Measurements from ENCODE around the gene BTBD2. TPM values are rescaled to one million over a fixed set of nuclear protein-coding genes. Genes with fewer than 3 reads are reported as not detected.

BTBD2 gene
- total RNA-seq, 3 donors from 2014 or later: 52.0 to 67.2 (median 54.4) TPM

- Histone ChIP-seq H3K4me3 (peak overlapping the region; percentile 95 to 97 (median 97)), H3K36me3 (no peaks in the 10 kb centered on the region), H3K27ac (peak overlapping the region; percentile 98), H3K4me1 (peaks cover 45 to 52% of the 10 kb centered on the region in 2 donors), H3K27me3 (no peaks in the 10 kb centered on the region), H3K9me3 (no peaks in the 10 kb centered on the region)
- no peak for DNase-seq (ENCODE audit: low spot score in 2 of 2)
- intact Hi-C loops (cut with DNase I; ENCODE audit: low total_unique reads): no loop called here
- TF ChIP-seq POLR2A (IDR thresholded peaks at IDR 0.05) (no peak), POLR2AphosphoS5 (IDR thresholded peaks at IDR 0.05) (no peak), CTCF (IDR thresholded peaks at IDR 0.05) (no peak)
These were observed 35.0 kb upstream of the BTBD2 start for GRCh38 chr19:2050349-2050990.

GRCh38 chr19:2049741-2050348, 34.3 kb upstream of the BTBD2 start:
- Histone ChIP-seq H3K4me1 (peaks cover 48 to 58% of the 10 kb centered on the region in 2 donors), H3K27ac (peak overlapping the region; percentile 98), H3K9me3 (no peaks in the 10 kb centered on the region), H3K36me3 (no peaks in the 10 kb centered on the region), H3K27me3 (no peaks in the 10 kb centered on the region), H3K4me3 (peak overlapping the region; percentile 95 to 97 (median 97))
- intact Hi-C loops (cut with DNase I; ENCODE audit: low total_unique reads): no loop called here
- DNase-seq (ENCODE audit: low spot score in 2 of 2): peak; percentile 88 to 90
- TF ChIP-seq POLR2A (IDR thresholded peaks at IDR 0.05) (peak; percentile 74), POLR2AphosphoS5 (IDR thresholded peaks at IDR 0.05) (peak in 2 of 3 donors; percentile 80 to 89), CTCF (IDR thresholded peaks at IDR 0.05) (peak in 1 of 3 donors; percentile 18)

DNA sequence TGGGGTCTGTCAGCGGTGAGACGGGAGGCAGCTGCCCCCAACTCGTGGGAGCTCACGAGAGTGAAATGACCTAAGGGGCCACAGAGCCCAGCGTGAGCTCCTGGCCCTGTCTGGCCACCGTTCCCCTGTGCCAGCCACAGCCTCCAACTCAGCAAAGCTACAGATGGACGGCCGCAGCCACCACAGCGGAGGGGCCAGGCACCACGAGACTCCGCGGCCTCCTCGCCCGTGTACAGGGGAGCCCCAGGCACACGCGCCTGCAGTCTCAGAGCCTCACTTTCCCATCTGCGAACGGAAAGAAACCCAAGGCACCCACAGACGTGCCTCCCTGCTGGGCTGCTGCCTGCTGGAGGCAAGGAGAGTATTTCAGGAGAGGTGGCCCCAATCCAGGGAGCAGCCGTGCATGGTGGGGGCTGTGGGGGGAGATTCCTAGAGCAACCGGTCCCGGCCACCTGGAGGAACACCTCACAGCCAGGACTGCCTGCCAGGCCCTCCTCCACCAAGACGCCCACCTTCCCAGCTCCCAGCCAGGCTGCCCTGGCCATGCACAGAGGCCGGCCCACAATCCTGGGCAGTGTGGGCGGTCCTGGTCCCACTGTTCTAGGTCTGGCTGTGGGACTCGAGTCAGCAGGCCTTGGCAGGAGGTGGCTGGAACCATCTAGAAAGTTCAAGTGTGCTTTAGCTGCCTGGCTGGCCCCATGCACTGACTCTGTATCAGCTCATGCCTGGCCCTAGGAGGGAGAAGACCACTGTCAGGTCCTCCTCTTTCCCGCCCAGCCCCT, 33.6 kb upstream of the BTBD2 start:
- intact Hi-C loops (cut with DNase I; ENCODE audit: low total_unique reads): no loop called here
- H3K36me3 ChIP-seq: no peaks in the 10 kb centered on the region
- peak overlapping the region; percentile 95 to 97 (median 97) for H3K4me3 ChIP-seq
- no peaks in the 10 kb centered on the region for H3K27me3 ChIP-seq
- peak overlapping the region; percentile 98 for H3K27ac ChIP-seq
- H3K9me3 ChIP-seq: no peaks in the 10 kb centered on the region
- TF ChIP-seq POLR2AphosphoS5 (IDR thresholded peaks at IDR 0.05): no peak
- no peak for TF ChIP-seq POLR2A (IDR thresholded peaks at IDR 0.05)
- no peak for TF ChIP-seq CTCF (IDR thresholded peaks at IDR 0.05)
- H3K4me1 ChIP-seq: peaks cover 48 to 64% of the 10 kb centered on the region in 2 donors
- peak in 1 of 2 donors; percentile 68 for DNase-seq (ENCODE audit: low spot score in 2 of 2)

DNA sequence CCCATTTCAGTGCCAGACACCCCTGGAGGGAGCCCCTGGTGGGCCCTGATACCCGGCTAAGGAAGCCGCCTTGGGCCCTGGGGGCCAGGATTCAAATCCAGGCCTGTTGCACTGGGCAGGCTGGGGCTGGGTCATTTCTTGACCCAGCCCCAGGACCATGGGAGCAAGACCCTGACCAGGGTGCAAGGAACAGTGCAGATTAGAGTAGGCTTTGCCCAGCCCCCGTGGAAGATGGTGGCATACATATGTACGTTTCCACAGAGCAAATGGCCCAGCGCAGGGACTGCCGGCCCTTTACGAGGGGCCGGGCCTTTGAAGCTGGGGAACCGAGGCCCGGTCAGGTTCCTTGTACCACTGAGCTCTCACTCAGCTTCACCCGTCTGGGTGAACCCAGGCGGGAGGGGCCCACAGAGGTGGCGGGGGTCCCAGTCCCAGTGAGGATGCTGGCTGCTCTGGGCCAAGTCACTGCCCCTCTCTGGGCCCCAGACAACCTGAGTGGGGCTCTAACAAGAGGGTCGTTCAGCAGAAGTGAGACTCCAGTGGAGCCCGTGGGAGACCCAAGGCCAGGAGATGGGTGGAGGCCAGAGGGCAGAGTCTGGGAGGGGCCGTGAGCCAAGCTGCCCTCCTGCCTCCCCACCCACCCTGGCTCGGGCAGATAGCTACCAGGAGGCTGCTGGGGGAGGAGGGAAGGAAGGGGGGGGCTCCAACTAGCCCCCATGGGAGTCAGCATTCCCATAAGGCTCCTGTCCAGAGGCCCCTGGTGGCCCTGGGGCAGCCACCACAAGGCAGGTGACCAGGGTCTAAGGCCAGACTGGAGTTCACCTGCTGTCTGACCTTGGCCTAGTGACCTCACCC, 32.8 kb upstream of the BTBD2 start:
- Histone ChIP-seq H3K9me3 (no peaks in the 10 kb centered on the region), H3K36me3 (no peaks in the 10 kb centered on the region), H3K4me1 (peaks cover 51 to 66% of the 10 kb centered on the region in 2 donors), H3K27me3 (no peaks in the 10 kb centered on the region), H3K27ac (peak overlapping the region; percentile 98), H3K4me3 (peak overlapping the region; percentile 95 to 97 (median 97))
- TF ChIP-seq POLR2AphosphoS5 (IDR thresholded peaks at IDR 0.05) (no peak), POLR2A (IDR thresholded peaks at IDR 0.05) (no peak), CTCF (IDR thresholded peaks at IDR 0.05) (no peak)
- no peak for DNase-seq (ENCODE audit: low spot score in 2 of 2)
- intact Hi-C loops (cut with DNase I; ENCODE audit: low total_unique reads): no loop called here
